ENCODE measurements around the gene HES5.
"Not testable (repeated sequence)": the region's sequence is repeated elsewhere in the genome, so short reads cannot be mapped to it uniquely, and the experiment has no call there.

The HES5 gene, protein sequence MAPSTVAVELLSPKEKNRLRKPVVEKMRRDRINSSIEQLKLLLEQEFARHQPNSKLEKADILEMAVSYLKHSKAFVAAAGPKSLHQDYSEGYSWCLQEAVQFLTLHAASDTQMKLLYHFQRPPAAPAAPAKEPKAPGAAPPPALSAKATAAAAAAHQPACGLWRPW

DNA sequence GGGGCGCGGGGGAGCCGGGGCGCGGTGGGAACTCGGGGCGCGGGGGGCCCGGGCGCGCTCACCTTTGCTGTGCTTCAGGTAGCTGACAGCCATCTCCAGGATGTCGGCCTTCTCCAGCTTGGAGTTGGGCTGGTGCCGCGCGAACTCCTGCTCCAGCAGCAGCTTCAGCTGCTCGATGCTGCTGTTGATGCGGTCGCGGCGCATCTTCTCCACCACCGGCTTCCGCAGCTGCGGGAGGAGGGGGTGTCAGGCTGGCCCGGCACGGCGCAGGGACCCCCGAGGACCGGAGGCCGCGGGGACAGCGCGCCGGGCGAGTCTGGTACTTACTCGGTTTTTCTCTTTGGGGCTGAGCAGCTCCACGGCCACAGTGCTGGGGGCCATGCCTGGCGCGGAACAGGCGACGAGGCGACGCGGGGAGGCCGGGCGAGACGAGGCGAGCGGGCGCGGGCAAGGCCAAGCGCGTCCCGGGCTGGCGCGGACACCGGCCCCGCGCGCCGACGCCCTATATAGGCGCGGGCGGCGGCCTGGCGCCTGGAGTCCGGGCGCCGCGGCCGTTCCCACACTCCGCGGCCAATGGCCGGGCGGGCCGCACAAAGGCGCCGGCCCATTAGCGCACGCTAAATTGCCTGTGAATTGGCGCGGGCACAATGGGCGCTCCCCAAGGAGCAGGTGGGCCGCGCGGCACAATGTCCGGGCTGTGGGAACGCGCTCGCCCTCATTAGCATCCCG lies at the start of gene HES5:
Gene HES5, minus strand, starts transcription at position 480 of the 729 bp plus-strand sequence. Its CDS starts 99 bp downstream, at position 381.
- no peak for DNase-seq (ENCODE audit: low read depth in 2 of 2)

DNA sequence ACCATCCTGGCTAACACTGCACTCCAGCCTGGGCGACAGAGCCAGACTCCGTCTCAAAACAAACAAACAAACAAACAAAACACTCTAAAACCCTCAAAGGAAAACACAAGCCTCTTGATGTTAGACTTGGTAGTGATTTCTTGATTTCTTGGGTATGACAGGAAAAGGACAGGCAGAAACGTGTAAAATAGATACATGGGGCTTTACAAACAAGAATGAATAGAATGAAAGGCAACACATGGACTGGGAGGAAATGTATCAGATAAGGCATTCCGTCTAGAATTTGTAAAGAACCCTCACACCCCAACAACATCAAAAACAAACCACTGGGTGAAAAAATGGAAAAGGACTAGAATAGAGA lies 48.7 kb upstream of the HES5 start:
- no peak for DNase-seq (ENCODE audit: low read depth in 2 of 2)

DNA sequence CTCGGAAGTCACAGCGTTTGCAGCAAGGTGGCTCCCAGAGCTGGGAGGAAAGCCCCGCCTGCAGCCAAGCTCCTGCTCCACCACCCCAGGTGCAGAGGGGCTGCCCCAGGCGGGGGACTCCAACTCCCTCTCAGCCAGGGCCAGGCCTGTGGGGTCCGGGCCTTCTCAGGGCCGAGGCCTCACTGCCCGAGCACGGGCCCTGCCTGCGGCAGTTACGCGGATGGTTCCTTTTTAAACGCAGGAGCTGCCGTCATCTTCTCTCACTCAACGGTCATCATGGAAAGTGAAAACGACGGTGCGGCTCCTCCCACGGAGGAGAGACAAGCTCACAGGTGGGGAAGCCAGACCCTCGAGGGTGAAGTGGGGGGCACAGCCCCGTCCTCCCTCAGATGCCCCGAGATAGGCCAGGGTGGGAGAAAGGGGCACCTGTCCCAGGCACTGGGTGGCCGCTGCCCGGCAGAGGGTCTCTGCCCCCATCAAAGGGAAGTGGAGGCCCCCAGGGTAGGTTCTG lies 47.6 kb upstream of the HES5 start:
- DNase-seq (ENCODE audit: low read depth in 2 of 2), result not testable (repeated sequence)

GRCh38 chr1:2575801-2576663 lies 46.0 kb upstream of the HES5 start:
- DNase-seq (ENCODE audit: low read depth in 2 of 2), result no peak

DNA sequence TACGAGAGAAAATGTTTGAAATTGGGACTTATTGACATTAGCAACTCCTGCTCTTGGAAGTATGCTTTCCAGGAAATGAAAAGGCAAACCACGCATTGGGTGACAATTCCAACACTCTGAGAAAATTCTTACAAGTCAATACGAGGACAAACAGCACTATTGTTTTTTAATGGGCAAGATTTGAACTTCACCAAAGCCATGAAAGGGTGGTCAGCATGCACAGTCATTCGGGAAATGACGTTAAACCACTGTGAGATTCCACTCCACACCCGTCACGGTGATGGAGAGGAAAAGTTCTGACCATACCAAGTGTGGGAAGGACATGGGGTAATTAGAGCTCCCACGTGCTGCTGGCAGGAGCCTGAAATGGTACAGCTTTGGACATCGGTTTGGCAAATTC lies 44.3 kb upstream of the HES5 start:
- DNase-seq (ENCODE audit: low read depth in 2 of 2), result no peak

DNA sequence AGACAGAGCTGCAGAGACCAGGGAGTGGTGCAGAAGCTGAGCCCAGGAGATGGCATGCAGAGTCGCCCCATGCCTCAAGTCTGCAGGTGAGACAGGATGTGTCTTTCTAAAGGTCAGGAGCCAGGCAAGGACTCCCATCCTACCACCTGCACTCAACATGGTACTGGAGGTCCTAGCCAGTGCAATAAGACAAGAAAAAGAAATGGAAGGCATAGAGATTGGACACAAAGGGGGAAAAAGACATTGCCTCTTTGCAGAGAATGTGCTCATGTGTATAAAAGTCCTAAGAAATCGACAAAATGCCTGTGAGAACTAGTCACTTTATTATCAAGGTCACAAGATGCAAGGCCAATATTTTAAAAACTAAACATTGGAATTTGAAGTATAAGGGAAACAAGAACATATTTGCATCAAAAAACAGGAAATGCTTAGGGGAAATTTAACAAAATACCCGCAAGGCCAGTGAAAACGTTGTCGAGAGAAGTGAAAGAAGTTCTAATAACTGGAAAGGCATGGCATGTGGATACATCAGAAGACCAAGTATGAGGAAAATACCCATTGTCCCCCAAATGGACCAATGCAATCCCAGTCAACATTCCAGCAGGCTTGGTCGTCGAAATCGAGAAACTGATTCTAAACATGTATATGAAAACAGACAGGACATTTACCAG lies 43.3 kb upstream of the HES5 start:
- no peak for DNase-seq (ENCODE audit: low read depth in 2 of 2)

- DNase-seq (ENCODE audit: low read depth in 2 of 2), result no peak
Observed at GRCh38 chr1:2571348-2571747, 41.3 kb upstream of the HES5 start.

DNA sequence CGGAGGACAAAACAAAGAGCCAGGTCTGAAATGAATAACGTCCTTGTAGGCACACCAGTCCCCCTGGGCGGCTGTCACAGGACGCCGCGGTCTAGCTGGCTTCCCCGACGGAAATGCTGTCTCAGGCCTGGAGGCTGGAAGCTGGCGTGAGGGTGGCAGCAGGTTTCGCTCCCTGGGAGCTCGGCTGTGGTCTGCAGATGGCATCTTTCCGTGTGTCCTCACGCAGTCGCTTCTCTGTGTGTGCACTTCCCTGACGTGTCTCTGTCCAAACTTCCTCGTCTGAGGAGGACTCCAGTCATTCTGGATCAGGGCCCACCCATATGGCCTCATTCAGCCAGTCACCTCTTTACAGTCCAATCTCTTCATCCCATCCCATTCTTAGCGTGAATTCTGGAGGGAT lies 40.3 kb upstream of the HES5 start:
- no peak for DNase-seq (ENCODE audit: low read depth in 2 of 2)

- not testable (repeated sequence) for DNase-seq (ENCODE audit: low read depth in 2 of 2)
Observed at GRCh38 chr1:2569703-2570102, 39.6 kb upstream of the HES5 start.

- DNase-seq (ENCODE audit: low read depth in 2 of 2), result no peak
Observed at GRCh38 chr1:2569060-2569459, 39.0 kb upstream of the HES5 start.

DNA sequence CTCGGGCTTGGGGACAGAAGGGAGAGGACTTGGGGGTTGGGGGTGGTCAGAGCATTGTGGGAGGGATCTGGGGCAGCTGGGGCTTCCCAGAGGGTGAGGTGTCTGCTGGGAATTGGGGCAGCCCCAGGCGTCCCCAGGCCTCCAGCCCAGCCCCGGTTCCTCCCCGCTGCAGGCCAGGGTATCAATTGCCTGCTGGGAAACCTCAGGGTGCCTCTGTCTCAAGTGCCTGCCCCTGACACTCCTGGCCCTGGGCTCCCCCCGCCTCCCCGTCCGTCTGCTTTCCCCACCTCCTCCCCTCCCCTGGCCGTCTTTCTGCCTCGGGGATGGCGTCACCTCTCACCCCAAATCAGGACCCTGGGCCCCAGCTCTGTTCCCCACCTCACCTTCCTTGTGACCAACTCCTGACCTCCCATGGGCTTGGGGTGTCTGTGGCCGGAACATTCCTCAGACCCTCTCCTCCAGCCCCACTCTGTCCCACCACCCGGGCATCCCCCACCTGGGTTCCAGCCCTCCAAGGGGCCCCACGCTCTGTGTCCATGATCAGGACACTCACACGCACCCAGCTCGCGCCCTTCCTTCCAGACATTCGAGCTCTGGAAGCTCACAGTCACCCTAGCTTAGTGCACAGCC lies 38.2 kb upstream of the HES5 start:
- DNase-seq (ENCODE audit: low read depth in 2 of 2), result not testable (repeated sequence)

DNA sequence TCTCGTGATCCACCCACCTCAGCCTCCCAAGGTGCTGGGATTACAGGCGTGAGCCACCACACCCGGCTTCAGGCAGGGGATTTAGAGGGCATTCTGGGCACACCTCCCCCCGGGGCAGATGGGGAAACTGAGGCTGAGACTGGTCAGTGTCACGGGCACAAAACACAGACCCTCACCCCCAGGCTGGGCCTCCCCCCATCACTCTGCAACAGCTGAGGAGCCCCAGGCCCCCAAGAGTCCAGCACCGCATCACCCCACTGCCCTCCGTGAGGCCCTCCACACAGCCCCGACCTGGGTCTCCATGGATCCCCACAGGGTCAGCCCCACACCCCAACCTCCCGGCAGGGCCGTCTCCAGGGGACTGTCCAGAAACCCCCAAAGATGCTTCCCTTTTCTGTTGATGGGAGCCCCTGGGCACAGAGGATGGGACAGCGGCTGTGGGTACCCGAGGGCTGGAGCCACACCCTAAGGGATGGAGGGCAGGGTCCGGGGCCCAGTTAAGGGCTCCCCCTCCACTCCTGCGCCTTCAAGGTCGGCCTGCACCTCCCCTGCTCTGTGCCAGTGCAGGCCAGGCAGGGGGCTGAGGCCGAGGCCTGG lies 37.1 kb upstream of the HES5 start:
- no peak for DNase-seq (ENCODE audit: low read depth in 2 of 2)

DNA sequence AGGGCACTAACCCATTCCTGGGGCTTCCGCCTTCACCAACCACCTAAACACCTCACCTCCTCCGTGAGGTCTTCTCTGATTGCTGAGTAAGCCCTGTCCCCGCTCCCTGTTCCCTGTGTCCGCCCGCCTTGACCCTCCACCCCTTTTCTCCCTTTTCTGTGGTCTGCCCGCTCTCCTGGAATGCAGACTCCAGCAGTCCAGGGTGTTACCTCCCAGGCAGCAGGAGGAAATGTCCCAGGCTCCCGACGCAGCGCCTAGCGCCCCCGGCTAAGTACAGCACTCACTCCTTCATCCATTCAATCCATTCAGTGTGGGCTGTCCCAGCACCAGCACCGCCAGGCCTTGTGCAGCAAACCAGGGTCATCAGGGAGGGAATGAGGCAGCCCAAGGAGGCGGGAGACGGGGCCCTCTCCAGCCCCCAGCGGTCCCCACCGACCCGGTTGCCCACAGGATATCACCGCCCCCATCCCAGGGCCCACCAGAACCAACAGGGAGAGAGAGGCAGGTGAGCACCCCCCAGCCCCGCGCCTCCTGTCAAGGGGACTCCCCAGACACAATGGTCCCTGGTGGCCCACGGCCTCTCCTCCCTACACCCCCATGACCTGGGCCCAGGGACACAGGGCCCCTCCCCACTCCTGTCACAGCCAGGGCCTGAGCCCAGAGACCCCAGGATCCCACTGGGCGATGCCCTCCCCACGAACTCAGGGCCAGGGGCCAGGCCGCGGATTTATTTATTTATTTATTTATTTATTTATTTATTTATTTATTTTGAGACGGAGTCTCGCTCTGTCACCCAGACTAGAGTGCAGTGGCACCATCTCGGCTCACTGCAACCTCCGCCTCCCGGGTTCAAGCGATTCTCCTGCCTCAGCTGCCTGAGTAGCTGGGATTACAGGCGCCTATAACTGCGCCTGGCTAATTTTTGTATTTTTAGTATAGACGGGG lies 36.3 kb upstream of the HES5 start:
- no peak for DNase-seq (ENCODE audit: low read depth in 2 of 2)

GRCh38 chr1:2564815-2565374 lies 34.8 kb upstream of the HES5 start:
- no peak for DNase-seq (ENCODE audit: low read depth in 2 of 2)

DNA sequence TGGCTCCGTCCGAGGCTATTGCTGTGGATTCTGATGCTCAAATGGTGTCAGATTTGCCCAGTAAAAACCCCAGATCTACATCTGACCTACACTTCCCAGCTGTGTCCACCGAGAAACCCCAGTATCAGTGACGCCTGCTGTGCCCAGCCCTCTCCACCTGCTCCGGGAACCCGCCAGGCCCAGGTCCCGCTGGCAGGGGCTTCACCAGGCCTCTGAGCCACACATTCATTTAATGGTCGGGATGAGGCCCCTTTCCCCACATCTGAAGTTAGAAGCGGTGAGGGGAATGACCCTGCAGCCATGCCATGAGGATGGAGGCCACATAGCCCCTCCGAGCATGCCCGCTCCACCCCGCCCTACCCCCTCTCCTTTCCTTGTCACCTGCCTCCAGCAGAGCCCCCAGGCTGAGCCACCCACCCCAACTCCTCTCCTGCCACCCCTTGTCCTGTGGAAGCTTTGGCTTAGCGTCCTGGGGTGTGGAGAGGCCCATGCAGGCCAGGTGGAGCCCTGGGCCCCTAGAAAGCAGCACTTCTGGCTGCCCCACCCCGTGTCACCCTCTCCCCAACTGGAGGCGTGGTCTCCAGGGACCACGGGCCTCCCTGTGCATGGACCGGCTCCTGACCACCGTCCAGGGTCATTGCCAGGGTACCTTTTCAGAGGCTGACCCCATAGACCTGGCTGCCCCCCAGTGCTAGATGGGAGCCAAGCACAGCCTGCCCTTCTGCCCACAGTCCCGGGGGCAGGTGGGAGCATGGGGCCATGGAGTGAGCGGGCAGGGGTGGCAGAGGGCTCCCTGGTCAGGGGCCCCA lies 34.1 kb upstream of the HES5 start:
- DNase-seq (ENCODE audit: low read depth in 2 of 2), result no peak

GRCh38 chr1:2563205-2563604 lies 33.1 kb upstream of the HES5 start:
- DNase-seq (ENCODE audit: low read depth in 2 of 2), result no peak

DNA sequence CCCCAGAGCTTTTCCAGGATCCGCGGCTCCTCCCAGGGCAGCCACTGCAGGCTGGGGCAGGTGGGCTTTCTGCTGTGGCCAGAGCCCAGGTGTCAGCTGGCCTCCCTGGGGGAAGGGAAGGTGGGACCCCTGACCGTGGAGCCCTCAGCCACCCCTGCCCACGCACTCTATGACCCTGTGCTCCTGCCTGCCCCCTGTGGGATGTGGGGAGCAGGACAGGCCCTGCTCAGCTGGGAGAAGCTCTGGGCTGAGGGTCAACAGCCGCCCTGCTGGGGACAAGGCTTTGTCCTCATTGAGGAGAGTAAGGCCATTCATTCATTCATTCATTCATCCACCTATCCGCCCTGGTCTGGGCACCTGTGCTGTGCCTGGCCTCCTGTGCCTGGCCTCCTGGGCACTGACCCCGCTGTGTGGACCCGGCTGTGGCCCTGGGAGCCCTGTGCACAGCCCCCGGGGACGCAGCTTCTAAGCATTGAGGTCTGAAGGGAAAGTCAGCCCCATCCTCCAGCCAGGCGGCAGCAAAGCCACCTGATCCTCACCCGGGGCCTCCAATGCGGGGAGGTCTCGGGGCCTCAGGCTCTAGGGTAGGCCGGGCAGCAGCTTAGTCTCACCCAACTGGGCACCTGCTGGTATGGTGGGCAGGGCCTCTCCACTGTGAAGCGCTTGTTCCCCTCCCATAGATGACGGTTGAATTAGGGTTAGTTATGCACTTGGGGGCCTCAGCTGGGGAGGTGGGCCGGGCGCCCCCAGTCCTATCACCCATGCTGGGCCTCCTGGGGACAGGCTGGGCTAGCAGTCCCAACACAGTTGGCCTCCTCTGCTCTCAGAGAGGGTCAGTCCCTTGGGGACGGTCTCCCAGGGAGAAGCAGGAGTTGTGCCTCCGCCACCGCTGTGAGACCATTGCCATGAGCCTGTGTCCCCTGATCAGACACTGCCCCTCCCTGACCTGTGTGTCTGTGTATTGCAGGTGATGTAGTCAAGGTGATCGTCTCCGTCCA lies 32.1 kb upstream of the HES5 start:
- no peak for DNase-seq (ENCODE audit: low read depth in 2 of 2)

DNA sequence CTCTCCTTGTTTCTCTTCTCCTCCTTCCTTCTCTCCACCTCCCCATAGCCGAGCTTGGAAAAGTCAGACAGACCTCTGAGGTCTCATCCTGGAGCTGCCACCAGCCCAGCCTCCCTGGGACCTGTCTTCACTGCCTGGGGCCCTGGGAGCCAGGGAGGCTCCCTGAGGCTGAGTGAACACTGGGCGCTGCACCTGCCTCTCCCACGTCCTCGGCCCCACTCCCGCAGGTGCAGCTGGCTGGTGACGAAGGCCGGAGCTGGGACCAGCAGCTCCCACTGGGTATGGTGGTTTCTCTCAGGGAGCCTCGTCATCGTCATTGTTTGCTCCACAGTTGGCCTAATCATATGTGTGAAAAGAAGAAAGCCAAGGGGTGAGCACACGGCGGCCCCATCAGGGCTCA lies 31.4 kb upstream of the HES5 start:
- no peak for DNase-seq (ENCODE audit: low read depth in 2 of 2)
